ENCODE measurements around the gene CDK17.

CDK17 gene

DNA sequence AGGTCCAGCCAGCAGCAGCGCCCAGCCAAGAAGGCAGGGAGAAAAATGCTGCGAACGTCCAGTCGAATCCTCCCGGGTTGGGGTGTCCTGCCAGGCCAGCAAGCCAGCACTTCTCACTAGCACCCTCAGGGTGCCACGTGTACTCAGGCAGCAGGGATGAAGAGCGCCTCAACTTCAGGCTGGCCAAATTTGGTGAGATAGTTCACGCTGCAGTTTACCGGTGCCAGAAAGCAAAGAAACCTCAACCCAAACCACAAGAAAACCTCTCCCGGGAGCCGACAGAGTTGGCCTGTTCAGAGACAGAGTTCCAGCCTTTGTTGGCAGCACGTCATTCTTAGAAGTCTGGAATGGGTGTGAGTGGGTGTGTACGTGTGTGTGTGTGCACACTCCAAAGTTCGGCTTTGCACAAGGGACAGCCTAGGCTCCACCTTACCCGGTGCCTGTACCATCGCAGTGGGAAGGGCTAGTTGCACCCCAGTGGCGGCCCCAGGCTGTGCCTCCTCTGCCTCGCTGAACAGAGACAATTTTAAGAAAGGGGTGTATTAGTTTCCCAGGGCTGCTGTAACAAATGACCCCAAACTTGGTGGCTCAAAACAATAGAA lies 163.9 kb downstream of the CDK17 start:
- DNase-seq = peak; percentile 81

DNA sequence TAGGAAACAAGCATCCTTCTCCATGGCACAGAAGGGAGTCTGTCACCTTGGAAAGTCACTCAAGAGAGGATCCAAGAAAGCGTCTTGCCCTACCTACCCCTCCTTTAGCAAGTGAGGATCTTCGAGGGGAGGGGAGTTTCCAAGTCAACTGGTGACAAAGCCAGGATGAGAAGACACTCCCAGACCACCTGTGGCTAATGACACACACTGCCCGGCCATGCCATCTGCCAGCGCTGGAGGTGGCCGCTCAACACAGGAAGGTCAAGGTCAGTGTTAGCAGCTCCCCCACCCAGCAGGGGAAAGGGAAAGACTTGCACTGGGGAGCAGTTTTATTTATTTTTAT lies 164.8 kb downstream of the CDK17 start:
- no peak for DNase-seq

DNA sequence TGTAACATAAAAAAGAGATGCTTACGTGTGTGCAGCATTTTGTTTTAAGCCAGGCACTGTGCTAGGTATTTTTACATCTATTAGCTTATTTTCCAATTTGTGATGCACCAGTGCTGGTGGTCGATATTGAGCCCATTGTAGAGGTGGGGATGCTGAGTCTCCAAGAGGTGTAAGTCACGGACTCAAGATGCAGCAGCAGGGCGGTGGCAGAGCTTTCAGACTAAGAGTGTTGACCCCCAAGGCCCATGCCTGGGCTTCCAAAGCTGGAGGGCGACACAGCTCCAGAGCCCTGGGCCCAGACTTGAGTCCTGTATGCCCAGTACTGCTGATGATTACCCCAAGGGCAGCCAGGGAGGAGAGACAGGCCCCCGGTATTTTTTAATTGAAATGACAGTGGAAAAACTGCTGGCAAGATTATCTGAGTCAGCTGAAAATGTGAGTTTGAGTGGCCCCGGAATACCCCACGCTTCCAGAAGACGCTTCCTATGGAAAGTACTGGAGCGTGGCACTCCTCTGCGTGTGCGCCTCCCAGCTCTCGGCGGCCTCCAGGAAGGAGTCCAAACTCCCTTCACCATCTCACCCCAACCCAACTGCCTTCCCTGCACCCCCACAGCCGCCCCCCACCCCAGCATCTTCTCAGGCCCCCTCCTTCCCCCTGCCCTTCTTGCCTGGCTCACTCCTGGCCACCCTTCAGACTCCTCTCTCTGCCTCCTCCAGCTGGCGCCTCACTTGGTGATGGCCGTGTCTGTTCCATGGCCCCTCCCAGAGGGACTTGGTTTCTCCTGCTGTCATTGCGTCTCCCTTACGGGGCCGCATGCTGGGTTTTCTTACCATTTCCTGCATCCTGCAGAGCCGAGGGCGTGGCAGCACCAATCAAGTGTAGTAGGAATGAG lies 165.4 kb downstream of the CDK17 start:
- DNase-seq = no peak

DNA sequence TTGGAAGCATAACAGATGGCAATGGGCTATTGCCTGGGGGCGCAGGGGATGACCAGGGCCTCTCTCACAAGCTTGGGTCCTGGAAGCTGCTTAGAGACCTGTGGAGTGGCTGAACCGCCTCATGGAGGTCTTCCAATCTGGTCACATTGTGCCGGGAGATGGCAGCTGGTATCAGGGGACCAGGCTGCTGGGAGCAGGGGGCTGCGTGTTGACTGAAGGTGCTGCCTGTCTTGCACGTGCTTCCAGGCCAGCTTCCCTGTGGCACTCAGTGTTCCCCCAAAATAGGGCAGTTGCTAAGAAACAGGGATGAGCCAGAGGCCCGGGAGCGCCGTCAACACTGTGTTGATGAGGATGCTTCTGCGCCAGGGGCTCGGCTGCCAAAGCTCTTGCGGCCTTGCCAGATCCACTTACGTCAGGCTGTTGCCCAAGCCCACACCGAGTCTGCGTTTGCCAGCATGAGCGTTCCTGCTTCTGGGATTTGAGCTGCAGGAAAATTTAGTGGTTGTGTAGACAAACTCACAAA lies 166.2 kb downstream of the CDK17 start:
- DNase-seq = peak; percentile 75

DNA sequence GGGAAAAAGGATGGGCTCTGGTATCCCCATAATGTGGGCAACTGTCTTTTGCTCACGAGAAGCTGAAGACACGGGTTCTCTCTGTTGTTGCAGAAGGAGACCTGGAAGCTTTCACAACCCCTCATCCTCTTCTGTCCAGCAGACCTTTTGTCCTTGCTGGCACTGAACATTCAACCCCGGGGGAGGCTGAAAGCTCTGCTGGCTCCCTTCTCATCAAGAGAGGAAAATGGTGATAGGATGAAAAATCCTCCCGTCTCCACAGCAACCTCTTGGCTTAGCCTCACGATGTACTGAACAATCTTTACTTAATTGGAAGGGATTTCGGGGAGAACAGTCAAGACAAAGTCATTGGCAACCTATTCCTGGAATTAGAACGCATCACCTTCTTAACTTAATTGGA lies 167.1 kb downstream of the CDK17 start:
- no peak for DNase-seq

DNA sequence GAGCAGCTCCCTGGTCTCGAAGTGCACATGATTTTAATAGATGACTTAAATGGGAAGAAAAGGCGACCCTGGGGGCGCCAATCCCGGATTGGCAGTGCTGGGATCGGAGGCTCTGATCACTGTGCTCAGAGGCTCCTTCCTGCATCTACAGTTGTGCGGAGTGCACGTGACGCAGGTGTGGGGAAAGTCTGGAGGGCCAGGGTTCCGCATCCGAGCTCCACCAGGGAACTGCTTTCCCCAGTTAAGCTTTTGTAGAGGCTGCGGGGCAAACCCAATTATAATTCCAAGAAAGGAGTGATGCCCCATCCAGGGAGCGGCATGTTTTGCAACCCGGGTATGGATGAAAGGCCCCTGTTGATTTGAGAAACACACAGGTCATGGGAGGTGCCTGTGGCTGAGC lies 169.6 kb downstream of the CDK17 start:
- DNase-seq = no peak

DNA sequence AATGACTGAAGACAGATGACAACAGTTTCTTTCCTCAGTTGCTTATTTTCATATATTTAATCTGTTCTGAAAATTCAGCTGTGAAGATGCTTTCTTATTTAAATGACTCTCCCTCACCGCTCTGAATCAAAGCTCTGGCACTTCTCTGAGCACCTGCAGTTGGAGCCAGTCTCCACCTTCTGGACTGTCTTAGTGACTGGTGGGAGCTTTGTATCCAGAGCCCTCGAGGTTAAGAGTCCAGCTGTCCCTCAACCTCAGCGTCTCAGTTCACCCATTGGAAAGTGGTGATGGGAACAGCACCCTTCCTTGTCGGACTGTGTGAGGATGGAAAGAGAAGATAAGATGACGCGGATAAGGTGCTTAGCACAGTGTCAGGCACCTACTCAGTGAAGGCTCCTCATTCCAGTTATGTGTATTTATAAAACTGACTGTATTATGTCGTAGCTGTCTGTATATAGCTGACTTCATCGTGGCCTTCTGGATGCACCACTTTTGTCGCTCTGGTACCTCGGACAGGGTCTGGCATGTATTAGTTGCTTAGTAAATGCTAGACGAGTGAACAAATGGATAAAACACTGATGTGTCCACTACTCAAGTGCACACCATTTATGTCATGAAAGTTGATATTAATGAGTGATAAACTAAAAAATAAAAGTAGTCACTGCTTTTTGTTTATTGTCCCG lies 171.5 kb downstream of the CDK17 start:
- no peak for DNase-seq

Data from fibroblast of upper back skin (primary cell).